H1 (cell line): Measurements from ENCODE around the gene SERPINB1. TPM values are rescaled to one million over a fixed set of nuclear protein-coding genes. Genes with fewer than 3 reads are reported as not detected.
"Not testable (repeated sequence)": the region's sequence is repeated elsewhere in the genome, so short reads cannot be mapped to it uniquely, and the experiment has no call there.

Source experiments
- CTCF ChIA-PET: fragments of 300-600 bp; sonication (Branson Sonifier 250); formaldehyde crosslinking; loops from one replicate; lab custom pipeline; 2021; ENCODE audit not compliant: partially characterized antibody; lab: Charles Lee
- POLR2A ChIA-PET: fragments of 300-600 bp; sonication (Branson Sonifier 250); formaldehyde crosslinking; loops from one replicate; lab custom pipeline; 2021; ENCODE audit warnings: inconsistent platforms; ENCODE audit not compliant: partially characterized antibody; lab: Charles Lee
- DNase-seq, 2 experiments: peaks; one replicate each; pipeline versions ENCODE4 v3.0.0 to v3.0.0-alpha.2; 2010 to 2022; ENCODE audit warnings: low spot score in 2 of 2, low read depth in 1 of 2, mixed read lengths in 1 of 2
- FAIRE-seq: peaks from 2 replicates; lab custom pipeline; 2011; peaks lifted over from hg19 to GRCh38; lab: Jason Lieb, UNC
- H2AFZ ChIP-seq: 2 replicates; pipeline ENCODE4 v1.8.1; 2012; ENCODE audit warnings: low read length, inconsistent platforms
- H2AK5ac ChIP-seq: 2 replicates; pipeline ENCODE4 v1.6.1; 2013; ENCODE audit warnings: low read depth, low read length
- H2BK120ac ChIP-seq: replicated peaks from 2 replicates; pipeline ENCODE3; 2013; ENCODE audit warnings: low read depth, low read length, inconsistent platforms
- H2BK12ac ChIP-seq: 2 replicates; pipeline ENCODE4 v1.6.1; 2013; ENCODE audit warnings: low read depth, low read length
- H2BK15ac ChIP-seq: 2 replicates; pipeline ENCODE4 v1.6.1; 2013; ENCODE audit warnings: low read length
- H2BK20ac ChIP-seq: 2 replicates; pipeline ENCODE4 v1.6.1; 2013; ENCODE audit warnings: low read length
- H2BK5ac ChIP-seq: 2 replicates; pipeline ENCODE4 v1.6.1; 2013; ENCODE audit warnings: low read depth, low read length
- H3K14ac ChIP-seq: 2 replicates; pipeline ENCODE4 v1.6.1; 2013; ENCODE audit warnings: inconsistent platforms; ENCODE audit not compliant: insufficient read length
- H3K18ac ChIP-seq: 2 replicates; pipeline ENCODE4 v1.6.1; 2013; ENCODE audit warnings: low read length; ENCODE audit errors: extremely low read depth
- H3K23ac ChIP-seq: 2 replicates; pipeline ENCODE4 v1.6.1; 2013; ENCODE audit warnings: inconsistent platforms; ENCODE audit not compliant: insufficient read length
- H3K23me2 ChIP-seq: 2 replicates; pipeline ENCODE4 v1.6.1; 2013; ENCODE audit warnings: low read depth, low read length
- H3K27ac ChIP-seq: 2 replicates; pipeline ENCODE4 v1.6.1; 2011; ENCODE audit warnings: low read depth, low read length, inconsistent platforms
- H3K27me3 ChIP-seq, 4 experiments: replicated peaks in 1 of 4; 1 replicate in 1 of 4; 2 replicates in 3 of 4; pipeline versions ENCODE4 v1.6.1 to v1.8.1; 2011 to 2013; ENCODE audit warnings: low read length in 3 of 4, mild to moderate bottlenecking in 3 of 4, inconsistent platforms in 2 of 4, mixed read lengths in 2 of 4, moderate library complexity in 1 of 4; ENCODE audit not compliant: control insufficient read depth in 3 of 4, insufficient read depth in 3 of 4; ENCODE audit errors: extremely low read depth in 1 of 4
- H3K36me3 ChIP-seq, 4 experiments: 2 replicates each; pipeline versions ENCODE4 v1.6.1 to v1.8.1; 2011 to 2013; ENCODE audit warnings: mild to moderate bottlenecking in 4 of 4, low read length in 3 of 4, moderate library complexity in 2 of 4, control low read depth in 1 of 4, inconsistent platforms in 1 of 4; ENCODE audit not compliant: insufficient read depth in 4 of 4, control insufficient read depth in 2 of 4
- H3K4ac ChIP-seq: replicated peaks from 2 replicates; pipeline ENCODE3; 2013; ENCODE audit warnings: low read length, low read depth, mixed read lengths, inconsistent platforms; ENCODE audit not compliant: insufficient read length
- H3K4me1 ChIP-seq, 4 experiments: replicated peaks in 1 of 4; 1 replicate in 1 of 4; 2 replicates in 3 of 4; pipeline versions ENCODE4 v1.6.1 to v1.8.1; 2011 to 2013; ENCODE audit warnings: low read length in 3 of 4, inconsistent platforms in 2 of 4, mixed read lengths in 1 of 4; ENCODE audit not compliant: insufficient read depth in 4 of 4, control insufficient read depth in 3 of 4
- H3K4me2 ChIP-seq, 2 experiments: 2 replicates each; pipeline versions ENCODE4 v1.6.1 to v1.8.1; 2011 to 2013; ENCODE audit warnings: low read depth in 2 of 2, low read length in 2 of 2, control low read depth in 1 of 2, inconsistent platforms in 1 of 2, mild to moderate bottlenecking in 1 of 2; ENCODE audit not compliant: insufficient read depth in 1 of 2
- H3K4me3 ChIP-seq, 4 experiments: fragments of 200-600, 300-600 bp in 1 of 4; sonication (generic), shearing (Covaris generic), sonication (Bioruptor Twin) in 1 of 4; 2 replicates each; pipeline versions ENCODE4 v1.5.1 to v1.8.1; 2011 to 2016; ENCODE audit warnings: low read length in 4 of 4, low read depth in 3 of 4, control low read depth in 2 of 4, inconsistent platforms in 2 of 4, mild to moderate bottlenecking in 2 of 4, mixed read lengths in 1 of 4, moderate library complexity in 1 of 4; ENCODE audit not compliant: insufficient read depth in 2 of 4; ENCODE audit errors: extremely low read depth in 1 of 4
- H3K56ac ChIP-seq: replicated peaks from 2 replicates; pipeline ENCODE3; 2013; ENCODE audit warnings: low read depth, mild to moderate bottlenecking, mixed read lengths, low read length, inconsistent platforms; ENCODE audit not compliant: insufficient read length
- H3K79me1 ChIP-seq: 2 replicates; pipeline ENCODE4 v1.6.1; 2013; ENCODE audit warnings: low read depth, low read length, control low read depth
- H3K79me2 ChIP-seq, 2 experiments: 2 replicates each; pipeline versions ENCODE4 v1.6.1 to v1.8.1; 2012 to 2013; ENCODE audit warnings: low read length in 2 of 2, mild to moderate bottlenecking in 2 of 2, inconsistent platforms in 1 of 2; ENCODE audit not compliant: insufficient read depth in 2 of 2, control insufficient read depth in 1 of 2
- H3K9ac ChIP-seq, 4 experiments: replicated peaks in 1 of 4; 1 replicate in 1 of 4; 2 replicates in 3 of 4; pipeline versions ENCODE4 v1.6.1 to v1.8.1; 2011 to 2013; ENCODE audit warnings: low read depth in 3 of 4, low read length in 3 of 4, control low read depth in 2 of 4, mild to moderate bottlenecking in 2 of 4, moderate library complexity in 2 of 4, inconsistent platforms in 1 of 4; ENCODE audit errors: extremely low read depth in 1 of 4
- H3K9me3 ChIP-seq, 2 experiments: 2 replicates each; pipeline versions ENCODE4 v1.6.1 to v1.8.1; 2012 to 2013; ENCODE audit warnings: mild to moderate bottlenecking in 2 of 2, moderate library complexity in 2 of 2, control low read depth in 1 of 2, inconsistent platforms in 1 of 2, low read depth in 1 of 2, low read length in 1 of 2, mixed read lengths in 1 of 2; ENCODE audit not compliant: insufficient read depth in 2 of 2
- H4K20me1 ChIP-seq, 2 experiments: replicated peaks in 1 of 2; 2 replicates each; pipeline versions ENCODE3 to v1.8.1; 2011 to 2013; ENCODE audit warnings: inconsistent platforms in 2 of 2, low read length in 2 of 2, mild to moderate bottlenecking in 1 of 2; ENCODE audit not compliant: insufficient read depth in 2 of 2, control insufficient read depth in 1 of 2
- H4K5ac ChIP-seq: 2 replicates; pipeline ENCODE4 v1.6.1; 2013; ENCODE audit warnings: low read length, low read depth, mixed read lengths, inconsistent platforms; ENCODE audit not compliant: insufficient read length
- H4K8ac ChIP-seq: 2 replicates; pipeline ENCODE4 v1.8.0; 2013; ENCODE audit warnings: mild to moderate bottlenecking, moderate library complexity, low read length, inconsistent platforms; ENCODE audit not compliant: insufficient read depth; ENCODE audit errors: extremely low read depth
- H4K91ac ChIP-seq: replicated peaks from 2 replicates; pipeline ENCODE3; 2013; ENCODE audit warnings: low read length, mixed read lengths, inconsistent platforms; ENCODE audit not compliant: insufficient read length
- KDM4A ChIP-seq: IDR thresholded peaks from one replicate; pipeline ENCODE4 v1.7.1; 2012; ENCODE audit warnings: low read depth, mild to moderate bottlenecking, moderate library complexity, low read length, inconsistent platforms; ENCODE audit not compliant: severe bottlenecking
- WGBS, 2 experiments: shearing (Covaris generic) in 1 of 2; methylation state at CpG; one replicate each; pipeline versions ENCODE4 v1.1.6 to v1.1.7; 2013 to 2015; ENCODE audit warnings: low lambda C conversion rate in 2 of 2, mixed read lengths in 2 of 2, inconsistent platforms in 1 of 2, low coverage in 1 of 2, missing lambda C conversion rate in 1 of 2; ENCODE audit not compliant: insufficient replicate concordance in 2 of 2, insufficient coverage in 1 of 2, insufficient read length in 1 of 2; ENCODE audit errors: extremely low coverage in 1 of 2, missing lambda C conversion rate in 1 of 2; 5-methylcytosine and 5-hydroxymethylcytosine counted together
- polyA plus RNA-seq, 7 experiments: library from polyadenylated mRNA; depleted of rRNA in 3 of 7; stranded (reverse) in 5 of 7; unstranded in 2 of 7; fragments of >200 nt in 5 of 7; fragments of 200-250 nt in 2 of 7; gene quantifications; 1 replicate in 5 of 7; 2 replicates in 1 of 7; 4 replicates in 1 of 7; pipeline versions ENCODE4 v1.2.1 to v1.2.3, GENCODE V29; 2011 to 2013; ENCODE audit warnings: missing spikeins in 2 of 7, mixed read lengths in 2 of 7
- total RNA-seq: library from RNA; stranded (reverse); fragmentation: NEBNext Ultra II Directional; extraction: Animal tissue kit (Norgen Biotek cat#: 25700); gene quantifications from 2 replicates; pipeline ENCODE4 v1.2.1, GENCODE V29; 2021

SERPINB1 gene
- total and polyA plus RNA-seq, 2 of the 8 experiments (the other 6 are each of a cell fraction or from before 2014, with no cell fraction given): 8.1 to 17.3 TPM

DNA sequence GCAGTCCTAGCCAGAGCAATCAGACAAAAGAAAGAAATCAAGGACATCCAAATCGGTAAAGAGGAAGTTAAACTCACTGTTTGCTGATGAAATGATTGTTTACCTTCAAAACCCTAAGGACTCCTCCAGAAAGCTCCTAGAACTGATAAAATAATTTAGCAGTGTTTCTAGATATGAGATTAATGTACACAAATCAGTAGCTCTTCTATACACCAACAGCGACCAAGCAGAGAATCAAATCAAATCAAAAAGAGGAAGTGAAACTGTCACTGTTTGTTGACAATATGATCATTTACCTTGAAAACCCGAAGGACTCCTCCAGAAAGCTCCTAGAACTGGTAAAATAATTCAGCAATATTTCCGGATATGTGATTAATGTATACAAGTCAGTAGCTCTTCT, 39.8 kb upstream of the SERPINB1 start:
- no peak for TF ChIP-seq KDM4A
- Histone ChIP-seq H3K79me1 (no peaks in the 10 kb centered on the region; the same call in 1 of the 2 replicates), H3K36me3 (no peaks in the 10 kb centered on the region), H3K23me2 (no peaks in the 10 kb centered on the region), H2AK5ac (no peak overlapping the region), H2BK20ac (no peak overlapping the region), H3K4me3 (no peak overlapping the region), H3K23ac (no peak overlapping the region), H3K56ac (no peak overlapping the region), H3K27ac (no peak overlapping the region), H2BK15ac (no peak overlapping the region), H3K4me2 (no peak overlapping the region), H3K4me1 (peaks cover 6 to 20% (median 14%) of the 10 kb centered on the region in 4 experiments), H3K9me3 (no peaks in the 10 kb centered on the region), H3K27me3 (no peaks in the 10 kb centered on the region), H4K5ac (no peak overlapping the region), H2BK12ac (no peak overlapping the region), H3K9ac (no peak overlapping the region), H4K91ac (no peak overlapping the region), H2BK120ac (no peak overlapping the region), H2AFZ (no peak overlapping the region), H2BK5ac (no peak overlapping the region), H4K20me1 (no peaks in the 10 kb centered on the region), H3K14ac (no peak overlapping the region), H3K79me2 (no peaks in the 10 kb centered on the region), H3K4ac (no peak overlapping the region), H3K18ac (no peak overlapping the region), H4K8ac (no peak overlapping the region)
- POLR2A ChIA-PET: no interaction called here
- no peak for DNase-seq
- FAIRE-seq: no peak
- CTCF ChIA-PET: interaction anchor here (1.9 kb wide), 1 partner anchor 35 kb away, joined by 9 read pairs; no protein-coding TSS in a partner anchor
- 86% methylated on average over 4 of the region's 4 CpGs; no CpG with 5 or more reads in 1 of the 2 experiments for WGBS, 2 experiments

GRCh38 chr6:2880156-2880555, 38.5 kb upstream of the SERPINB1 start:
- not testable (repeated sequence) for H3K23me2 ChIP-seq, H2AK5ac ChIP-seq, H4K91ac ChIP-seq, H4K5ac ChIP-seq, H2AFZ ChIP-seq, H3K23ac ChIP-seq, H2BK20ac ChIP-seq, H3K36me3 ChIP-seq, H2BK15ac ChIP-seq, H3K27me3 ChIP-seq, H2BK120ac ChIP-seq, H3K4ac ChIP-seq, H3K4me2 ChIP-seq, H4K20me1 ChIP-seq, H4K8ac ChIP-seq, H2BK12ac ChIP-seq, H3K14ac ChIP-seq, FAIRE-seq, H3K9me3 ChIP-seq, H3K27ac ChIP-seq, DNase-seq, H3K79me2 ChIP-seq, H3K4me3 ChIP-seq, H3K56ac ChIP-seq, H3K18ac ChIP-seq, H3K9ac ChIP-seq, H3K79me1 ChIP-seq, H2BK5ac ChIP-seq
- 88% methylated on average over 2 of the region's 2 CpGs; no CpG with 5 or more reads in 1 of the 2 experiments for WGBS, 2 experiments
- POLR2A ChIA-PET: interaction anchor here (0.8 kb wide), 1 partner anchor 109 kb away, joined by 3 read pairs; no protein-coding TSS in a partner anchor
- peaks cover 10 to 21% (median 15%) of the 10 kb centered on the region in 4 experiments for H3K4me1 ChIP-seq
- CTCF ChIA-PET: interaction anchor here (0.6 to 1.9 kb wide), 2 partner anchors 31 to 34 kb away, joined by 3 to 9 read pairs; no protein-coding TSS in a partner anchor
